GM12875 (cell line): ENCODE measurements around the gene DUSP11.
"Not testable (repeated sequence)": the region's sequence is repeated elsewhere in the genome, so short reads cannot be mapped to it uniquely, and the experiment has no call there.

Experiments
- H3K4me3 ChIP-seq: one replicate; pipeline ENCODE4 v1.5.1; 2011; ENCODE audit warnings: low read depth, low read length, control low read depth
- TF ChIP-seq, protein P1 (sequence below): IDR thresholded peaks from 2 replicates; pipeline ENCODE4 v1.5.1; 2011; ENCODE audit warnings: low read depth, mild to moderate bottlenecking, control low read depth, inconsistent platforms, low read length, moderate library complexity, borderline replicate concordance; ENCODE audit not compliant: insufficient read depth

Gene DUSP11

DNA sequence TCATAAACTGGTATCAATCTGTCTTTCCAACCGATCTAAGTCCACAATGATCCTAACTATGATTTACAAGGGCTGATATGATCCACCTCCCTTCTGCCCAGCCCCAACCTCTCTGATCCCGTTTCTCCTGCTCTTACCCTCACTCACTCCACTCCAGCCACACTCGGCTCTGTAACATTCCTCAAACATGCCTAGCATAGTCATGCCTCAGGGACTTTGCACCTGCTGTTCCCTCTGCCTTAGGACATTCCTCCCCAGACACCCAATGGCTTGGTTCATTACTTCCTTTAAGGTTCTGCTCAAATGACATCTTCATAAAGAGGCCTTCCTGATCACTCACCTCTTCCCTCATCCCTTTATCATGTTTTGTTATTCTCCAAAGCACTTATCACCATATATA lies 9.2 kb downstream of the DUSP11 start:
- TF ChIP-seq, protein P1, sequence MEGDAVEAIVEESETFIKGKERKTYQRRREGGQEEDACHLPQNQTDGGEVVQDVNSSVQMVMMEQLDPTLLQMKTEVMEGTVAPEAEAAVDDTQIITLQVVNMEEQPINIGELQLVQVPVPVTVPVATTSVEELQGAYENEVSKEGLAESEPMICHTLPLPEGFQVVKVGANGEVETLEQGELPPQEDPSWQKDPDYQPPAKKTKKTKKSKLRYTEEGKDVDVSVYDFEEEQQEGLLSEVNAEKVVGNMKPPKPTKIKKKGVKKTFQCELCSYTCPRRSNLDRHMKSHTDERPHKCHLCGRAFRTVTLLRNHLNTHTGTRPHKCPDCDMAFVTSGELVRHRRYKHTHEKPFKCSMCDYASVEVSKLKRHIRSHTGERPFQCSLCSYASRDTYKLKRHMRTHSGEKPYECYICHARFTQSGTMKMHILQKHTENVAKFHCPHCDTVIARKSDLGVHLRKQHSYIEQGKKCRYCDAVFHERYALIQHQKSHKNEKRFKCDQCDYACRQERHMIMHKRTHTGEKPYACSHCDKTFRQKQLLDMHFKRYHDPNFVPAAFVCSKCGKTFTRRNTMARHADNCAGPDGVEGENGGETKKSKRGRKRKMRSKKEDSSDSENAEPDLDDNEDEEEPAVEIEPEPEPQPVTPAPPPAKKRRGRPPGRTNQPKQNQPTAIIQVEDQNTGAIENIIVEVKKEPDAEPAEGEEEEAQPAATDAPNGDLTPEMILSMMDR = no peak

DNA sequence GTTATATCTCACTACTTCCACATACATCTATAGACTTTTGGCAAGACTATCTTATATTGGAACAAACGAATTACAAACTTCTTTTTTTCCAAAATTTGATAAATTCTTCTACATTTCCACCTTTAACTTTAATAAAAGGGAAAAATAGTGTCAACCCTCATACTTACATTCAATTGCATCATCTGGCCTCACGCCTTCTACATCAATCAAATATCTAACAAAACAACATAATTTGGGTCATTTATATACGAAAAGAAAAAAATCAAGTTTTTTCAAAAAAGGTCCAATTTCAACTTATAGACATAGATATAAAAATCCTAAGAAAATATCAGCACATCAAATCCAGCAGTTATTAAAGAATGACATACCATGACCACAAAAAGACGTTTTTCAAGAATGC lies 12.9 kb downstream of the DUSP11 start:
- H3K4me3 ChIP-seq = no peak overlapping the region
- TF ChIP-seq, protein P1 = no peak

More for the DNA sequence above, 9.2 kb downstream of the DUSP11 start:
- H3K4me3 ChIP-seq = no peak overlapping the region

DNA sequence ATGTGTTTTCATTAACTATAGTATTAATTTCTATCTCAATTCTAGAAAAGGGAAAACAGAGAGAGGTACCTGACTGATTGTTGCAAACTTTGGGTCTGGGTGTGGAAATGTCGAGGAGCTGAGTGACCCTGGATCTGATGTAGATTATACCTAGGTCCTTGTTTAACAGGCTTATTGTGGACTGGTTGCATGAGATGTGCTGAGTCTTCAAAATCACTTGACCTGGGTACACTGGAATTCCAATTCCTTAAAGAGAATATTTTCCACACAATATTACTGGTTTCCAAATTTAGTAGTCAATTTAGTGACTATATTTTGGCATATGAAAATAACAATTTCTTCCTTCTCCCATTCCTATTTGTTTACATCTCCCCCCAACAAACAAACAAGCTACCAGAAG lies 13.6 kb downstream of the DUSP11 start:
- no peak overlapping the region for H3K4me3 ChIP-seq
- TF ChIP-seq, protein P1 = no peak

DNA sequence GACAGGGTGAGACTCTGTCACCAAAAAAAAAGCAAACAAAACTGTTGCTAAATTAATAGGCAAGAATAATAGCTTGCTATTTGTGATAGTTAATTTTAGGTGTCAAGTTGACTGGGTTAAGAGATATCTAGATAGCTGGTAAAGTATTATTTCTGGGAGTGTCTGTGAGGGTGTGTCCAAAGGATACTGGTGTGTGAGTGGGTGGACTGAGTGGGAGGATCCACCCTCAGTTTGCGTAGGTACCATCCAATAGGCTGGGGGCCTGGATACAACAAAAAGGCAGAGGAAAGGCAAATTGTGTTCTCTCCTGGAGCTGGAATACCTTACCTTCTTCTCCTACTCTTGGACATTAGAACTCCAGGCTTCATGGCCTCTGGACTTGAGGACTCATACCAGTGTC lies 15.0 kb downstream of the DUSP11 start:
- TF ChIP-seq, protein P1 = no peak
- H3K4me3 ChIP-seq = no peak overlapping the region

DNA sequence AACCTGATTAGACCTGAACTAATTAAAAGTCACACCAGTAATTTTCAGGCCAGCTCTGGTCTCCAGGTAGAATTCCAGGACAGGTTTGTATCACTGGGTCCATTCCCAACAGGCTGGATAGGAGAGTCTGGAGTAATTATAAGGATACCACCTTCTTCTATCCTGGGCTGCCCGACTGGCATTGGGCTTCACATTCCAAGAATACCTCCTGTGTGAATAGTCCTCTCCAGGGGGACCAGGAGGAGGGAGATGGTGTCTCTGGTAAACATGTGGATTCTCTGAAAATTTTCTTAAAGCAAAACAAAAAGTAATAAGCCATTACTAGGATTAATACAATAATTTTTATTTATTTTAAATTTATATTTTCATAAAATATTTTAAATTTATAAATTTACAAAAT lies 17.3 kb downstream of the DUSP11 start:
- no peak overlapping the region for H3K4me3 ChIP-seq
- TF ChIP-seq, protein P1 = no peak

DNA sequence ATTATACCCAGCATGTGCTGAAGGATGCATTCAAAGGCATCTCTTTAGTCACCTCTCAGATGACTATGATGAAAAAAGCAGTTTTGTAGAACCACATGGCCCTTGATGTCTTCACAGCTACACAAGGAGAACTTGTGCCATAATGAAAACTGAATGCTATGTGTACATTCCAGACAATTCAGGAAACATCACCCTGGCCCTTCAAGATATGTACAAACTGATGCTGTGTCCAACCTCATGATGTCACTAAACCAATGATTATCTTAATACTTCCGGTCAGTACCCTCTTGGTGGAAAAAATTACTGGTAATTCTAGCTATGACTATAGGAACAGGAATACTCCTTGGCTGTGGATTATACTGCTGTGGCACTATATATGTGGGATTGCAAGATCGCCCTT lies 20.0 kb downstream of the DUSP11 start:
- H3K4me3 ChIP-seq = no peak overlapping the region
- TF ChIP-seq, protein P1 = no peak

DNA sequence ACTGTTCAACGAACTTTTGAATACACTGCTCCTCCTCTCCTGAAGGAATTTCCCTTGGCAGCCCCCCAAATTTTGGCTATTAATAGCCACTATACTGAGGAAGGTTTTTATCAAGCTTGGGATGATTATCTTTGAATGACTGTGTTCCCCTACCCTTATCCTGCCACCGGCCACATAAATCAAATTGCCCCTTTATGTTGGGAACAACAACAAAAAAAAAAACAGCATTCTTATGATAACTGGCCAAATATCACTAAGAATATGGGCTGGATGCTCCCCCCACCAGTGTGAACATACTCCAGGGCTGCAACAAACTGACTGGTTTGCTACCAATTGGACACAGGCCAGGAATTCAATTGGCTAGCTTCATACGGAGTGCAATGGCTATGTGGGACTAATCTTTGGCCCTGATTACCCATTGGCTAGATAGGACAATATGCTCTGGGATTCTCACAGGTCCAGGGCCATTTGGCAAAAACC lies 20.6 kb downstream of the DUSP11 start:
- H3K4me3 ChIP-seq = no peak overlapping the region
- TF ChIP-seq, protein P1 = no peak

DNA sequence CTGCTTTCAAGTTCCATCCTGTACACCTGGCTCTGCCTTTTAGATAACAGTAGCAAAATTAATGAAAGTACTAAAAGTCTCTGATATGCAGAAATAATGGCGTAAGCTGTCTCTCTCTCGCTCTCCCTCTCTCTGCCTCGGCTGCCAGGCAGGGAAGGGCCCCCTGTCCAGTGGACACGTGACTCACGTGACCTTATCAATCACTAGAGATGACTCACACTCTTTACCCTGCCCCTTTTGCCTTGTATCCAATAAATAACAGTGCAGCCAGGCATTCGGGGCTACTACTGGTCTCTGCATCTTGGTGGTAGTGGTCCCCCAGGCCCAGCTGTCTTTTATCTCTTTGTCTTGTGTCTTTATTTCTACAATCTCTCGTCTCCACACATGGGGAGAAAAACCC lies 25.6 kb downstream of the DUSP11 start:
- H3K4me3 ChIP-seq = not testable (repeated sequence)
